ENCODE data around the gene ACSS2.

The ACSS2 gene

GRCh38 chr20:34863421-34863965, 12.9 kb upstream of the ACSS2 start:
- no peak for TF ChIP-seq TCF4 (CRISPR knock-in tag; IDR thresholded peaks at IDR 0.05; ENCODE audit: borderline replicate concordance)
- TF ChIP-seq CSRNP3 (CRISPR knock-in tag; IDR thresholded peaks at IDR 0.05) = no peak
- no peak for TF ChIP-seq ARNTL (CRISPR knock-in tag; IDR thresholded peaks at IDR 0.05; ENCODE audit: borderline replicate concordance, low read depth)
- no peak for TF ChIP-seq PPARA (CRISPR knock-in tag; IDR thresholded peaks at IDR 0.05; ENCODE audit: borderline replicate concordance)
- no peak for TF ChIP-seq POU6F1 (CRISPR knock-in tag; IDR thresholded peaks at IDR 0.05; ENCODE audit: borderline replicate concordance, low read depth)
- TF ChIP-seq ISL1 (CRISPR knock-in tag; IDR thresholded peaks at IDR 0.05) = no peak
- no peak for TF ChIP-seq TOX (CRISPR knock-in tag; IDR thresholded peaks at IDR 0.05; ENCODE audit: borderline replicate concordance)
- no peak for TF ChIP-seq ZNF565 (CRISPR knock-in tag; conservative IDR thresholded peaks at IDR 0.05; ENCODE audit: low read depth)
- TF ChIP-seq ESRRG (CRISPR knock-in tag; IDR thresholded peaks at IDR 0.05) = no peak
- TF ChIP-seq CSDC2 (CRISPR knock-in tag; IDR thresholded peaks at IDR 0.05) = no peak
- TF ChIP-seq PATZ1 (CRISPR knock-in tag; IDR thresholded peaks at IDR 0.05; ENCODE audit: borderline replicate concordance) = no peak
- TF ChIP-seq ZNF8 (CRISPR knock-in tag; IDR thresholded peaks at IDR 0.05) = no peak
- TF ChIP-seq CREB5 (CRISPR knock-in tag; IDR thresholded peaks at IDR 0.05; ENCODE audit: low read depth) = no peak
- no peak for TF ChIP-seq ZFP30 (CRISPR knock-in tag; IDR thresholded peaks at IDR 0.05)
- no peak for TF ChIP-seq SNAI2 (CRISPR knock-in tag; IDR thresholded peaks at IDR 0.05)
- no peak for TF ChIP-seq BACH2 (CRISPR knock-in tag; IDR thresholded peaks at IDR 0.05; ENCODE audit: borderline replicate concordance)
- TF ChIP-seq OSR1 (CRISPR knock-in tag; IDR thresholded peaks at IDR 0.05) = no peak
- no peak for TF ChIP-seq TSHZ2 (CRISPR knock-in tag; IDR thresholded peaks at IDR 0.05)
- no peak for TF ChIP-seq RARB (CRISPR knock-in tag; IDR thresholded peaks at IDR 0.05)
- no peak for TF ChIP-seq GLIS3 (CRISPR knock-in tag; IDR thresholded peaks at IDR 0.05)
- no peak for ATAC-seq

GRCh38 chr20:34864216-34864615, 12.2 kb upstream of the ACSS2 start:
- TF ChIP-seq ISL1 (CRISPR knock-in tag; IDR thresholded peaks at IDR 0.05) (no peak), CSDC2 (CRISPR knock-in tag; IDR thresholded peaks at IDR 0.05) (no peak), TOX (CRISPR knock-in tag; IDR thresholded peaks at IDR 0.05; ENCODE audit: borderline replicate concordance) (no peak), PATZ1 (CRISPR knock-in tag; IDR thresholded peaks at IDR 0.05; ENCODE audit: borderline replicate concordance) (no peak), ARNTL (CRISPR knock-in tag; IDR thresholded peaks at IDR 0.05; ENCODE audit: borderline replicate concordance, low read depth) (no peak), TSHZ2 (CRISPR knock-in tag; IDR thresholded peaks at IDR 0.05) (no peak), PPARA (CRISPR knock-in tag; IDR thresholded peaks at IDR 0.05; ENCODE audit: borderline replicate concordance) (no peak), BACH2 (CRISPR knock-in tag; IDR thresholded peaks at IDR 0.05; ENCODE audit: borderline replicate concordance) (no peak), TCF4 (CRISPR knock-in tag; IDR thresholded peaks at IDR 0.05; ENCODE audit: borderline replicate concordance) (no peak)
- ATAC-seq = no peak

Data from SK-N-SH treated with all-trans-retinoic acid at 6 μM for 48 hours (cell line).